Adrenal gland (tissue), 12 donors: ENCODE results near the gene CUL7. TPM values are rescaled to one million over a fixed set of nuclear protein-coding genes. Genes with fewer than 3 reads are reported as not detected.

Source experiments
- DNase-seq, 7 donors: peaks; one replicate each; pipeline ENCODE4 v3.0.0-alpha.2; 2019 to 2020
- H3K27ac ChIP-seq, 5 donors: fragments of 200-600 bp; sonication (generic) in 4 of 5; 1 replicate in 3 of 5; 2 replicates in 2 of 5; pipeline versions ENCODE4 v1.5.1 to v1.8.0; 2016 to 2020; ENCODE audit warnings: mild to moderate bottlenecking in 1 of 5
- H3K27me3 ChIP-seq: fragments of 200-600 bp; 2 replicates; pipeline ENCODE4 v1.8.0; 2021
- H3K36me3 ChIP-seq, 2 donors: fragments of 200-600 bp; replicated peaks in 1 of 2; 1 replicate in 1 of 2; 2 replicates in 1 of 2; pipeline versions ENCODE4 v1.5.1 to v1.8.0; 2018 to 2022
- H3K4me1 ChIP-seq, 2 donors: fragments of 200-600 bp; replicated peaks in 1 of 2; 1 replicate in 1 of 2; 2 replicates in 1 of 2; pipeline versions ENCODE4 v1.5.1 to v1.8.0; 2018 to 2021
- H3K4me3 ChIP-seq, 4 donors: fragments of 200-600 bp; sonication (generic) in 3 of 4; one replicate each; pipeline ENCODE4 v1.5.1; 2016 to 2018
- H3K9me3 ChIP-seq, 3 donors: fragments of 200-600 bp; sonication (generic) in 1 of 3; replicated peaks in 1 of 3; 1 replicate in 2 of 3; 2 replicates in 1 of 3; pipeline versions ENCODE4 v1.5.1 to v1.8.0; 2016 to 2021
- POLR2A ChIP-seq, 2 donors: fragments of 450-650 bp; IDR thresholded peaks; one replicate each; pipeline ENCODE4 v1.6.1; 2017; ENCODE audit warnings: antibody characterized with exemption in 2 of 2, mild to moderate bottlenecking in 2 of 2, moderate library complexity in 1 of 2
- WGBS, 4 donors: extraction: QIAGEN DNeasy Blood & Tissue Kit in 2 of 4; methylation state at CpG; one replicate each; pipeline versions ENCODE4 v1.1.5 to v1.1.7; 2013 to 2017; 5-methylcytosine and 5-hydroxymethylcytosine counted together
- intact Hi-C, 2 donors: fragments of 100-400 bp; cut with DNase I; formaldehyde crosslinking; loops; one replicate each; pipeline versions ENCODE4 v1.14.1 to v1.15.0; 2022 to 2023
- polyA plus RNA-seq, 3 donors: library from polyadenylated mRNA; stranded (reverse); fragments of 200-250 nt in 2 of 3; fragments of 350-450 nt in 1 of 3; fragmentation: Illumina TruSeq in 1 of 3; extraction: RNeasy Lipid Tissue Mini Kit (QIAGEN cat#74804) in 1 of 3; gene quantifications; one replicate each; pipeline ENCODE4 v1.2.3, GENCODE V29; 2013 to 2014
- total RNA-seq, 9 donors: library from RNA; depleted of rRNA in 4 of 9; stranded (reverse); fragments of >200 nt in 4 of 9; fragments of 120-200 nt in 1 of 9; fragmentation: NEBNext Ultra II Directional in 1 of 9; extraction: Animal tissue kit (Norgen Biotek cat#: 25700) in 1 of 9; gene quantifications; one replicate each; pipeline versions ENCODE4 v1.1.0 to v1.2.4, GENCODE V29; 2013 to 2023
- TF ChIP-seq, protein P1 (sequence below), 6 experiments: fragments of 450-650 bp in 4 of 6; fragments of 200-600 bp in 2 of 6; sonication (generic) in 1 of 6; IDR thresholded peaks; 1 replicate in 5 of 6; 2 replicates in 1 of 6; pipeline versions ENCODE4 v1.5.1 to v1.8.0; 2016 to 2021; ENCODE audit warnings: antibody characterized with exemption in 6 of 6, mild to moderate bottlenecking in 2 of 6, moderate library complexity in 1 of 6
- donor health status: healthy with polysubstance abuse.
- donor health status: Bipolar disorder and iron deficiency.
- donor health status: DM: yes; HTN: yes; CAD: no.
- donor health status: DM: no; HTN: no; CAD: no.
- donor health status: DM: no; HTN: no; CAD: no.
- donor health status: DM: yes; HTN: yes; CAD: no.

The CUL7 gene
- total and polyA plus RNA-seq, 12 donors, result 12.0 to 52.5 (median 32.7) TPM

DNA sequence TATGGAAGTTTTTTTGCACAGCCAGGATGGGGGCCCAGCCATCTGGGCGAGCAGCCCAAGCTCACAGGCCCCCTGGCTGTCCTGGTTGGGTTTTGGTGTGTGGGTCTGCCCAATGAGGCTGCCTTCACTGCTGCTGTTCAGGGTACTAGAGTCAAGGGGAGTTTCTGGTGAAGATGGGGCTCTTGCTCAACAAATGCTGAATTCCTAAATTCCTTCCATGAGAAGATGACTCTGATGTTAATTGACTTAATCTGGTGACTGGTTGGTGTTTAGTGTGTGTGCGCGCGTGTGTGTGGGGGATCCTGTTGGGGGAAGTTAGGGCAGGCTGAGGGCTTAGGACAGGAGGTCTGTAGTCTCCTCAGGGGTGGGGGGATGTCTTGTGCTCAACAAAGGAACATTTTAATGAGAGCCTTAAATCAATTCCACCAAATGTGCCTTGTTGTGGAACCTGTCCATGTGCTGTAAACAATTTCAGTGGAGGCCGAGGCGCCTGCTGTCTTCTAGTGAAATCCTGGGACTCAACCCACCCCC is 24.4 kb upstream of the CUL7 start:
- WGBS, 4 donors, result 81 to 89% (median 88%) methylated on average over 6 of the region's 6 CpGs
- Histone ChIP-seq H3K4me3 (no peak overlapping the region), H3K27ac (no peak overlapping the region), H3K27me3 (no peaks in the 10 kb centered on the region), H3K9me3 (no peaks in the 10 kb centered on the region), H3K36me3 (peaks cover 0 to 2% of the 10 kb centered on the region in 2 donors), H3K4me1 (peaks cover 0 to 4% of the 10 kb centered on the region in 2 donors)
- no peak for DNase-seq
- intact Hi-C loops, result no loop called here
- TF ChIP-seq POLR2A (IDR thresholded peaks at IDR 0.05), result no peak
- TF ChIP-seq, protein P1, sequence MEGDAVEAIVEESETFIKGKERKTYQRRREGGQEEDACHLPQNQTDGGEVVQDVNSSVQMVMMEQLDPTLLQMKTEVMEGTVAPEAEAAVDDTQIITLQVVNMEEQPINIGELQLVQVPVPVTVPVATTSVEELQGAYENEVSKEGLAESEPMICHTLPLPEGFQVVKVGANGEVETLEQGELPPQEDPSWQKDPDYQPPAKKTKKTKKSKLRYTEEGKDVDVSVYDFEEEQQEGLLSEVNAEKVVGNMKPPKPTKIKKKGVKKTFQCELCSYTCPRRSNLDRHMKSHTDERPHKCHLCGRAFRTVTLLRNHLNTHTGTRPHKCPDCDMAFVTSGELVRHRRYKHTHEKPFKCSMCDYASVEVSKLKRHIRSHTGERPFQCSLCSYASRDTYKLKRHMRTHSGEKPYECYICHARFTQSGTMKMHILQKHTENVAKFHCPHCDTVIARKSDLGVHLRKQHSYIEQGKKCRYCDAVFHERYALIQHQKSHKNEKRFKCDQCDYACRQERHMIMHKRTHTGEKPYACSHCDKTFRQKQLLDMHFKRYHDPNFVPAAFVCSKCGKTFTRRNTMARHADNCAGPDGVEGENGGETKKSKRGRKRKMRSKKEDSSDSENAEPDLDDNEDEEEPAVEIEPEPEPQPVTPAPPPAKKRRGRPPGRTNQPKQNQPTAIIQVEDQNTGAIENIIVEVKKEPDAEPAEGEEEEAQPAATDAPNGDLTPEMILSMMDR (IDR thresholded peaks at IDR 0.05), result no peak

DNA sequence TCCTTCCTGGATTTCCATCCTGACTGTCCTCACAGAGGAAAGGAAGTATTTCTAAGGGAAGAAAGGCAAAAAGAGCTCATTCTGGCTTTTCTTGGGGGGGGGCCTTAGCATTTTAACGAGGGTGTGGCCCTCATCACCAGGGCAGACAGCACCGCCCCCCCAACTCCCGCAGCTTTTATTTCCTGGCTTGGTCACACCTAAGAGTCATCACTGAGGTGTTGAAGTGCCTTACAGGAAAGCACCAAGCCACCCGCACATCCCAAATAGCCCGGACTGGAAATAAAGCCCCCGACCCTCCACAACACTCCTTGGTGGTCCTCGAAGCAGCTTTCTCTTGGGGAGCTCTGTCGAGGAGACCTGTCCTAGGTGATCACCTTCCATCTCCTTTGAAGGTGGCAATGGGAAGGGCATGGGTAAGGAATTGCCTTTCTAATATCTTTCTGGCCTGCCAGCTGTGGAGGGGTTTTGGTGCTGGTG is 23.7 kb upstream of the CUL7 start:
- H3K36me3 ChIP-seq, result peaks cover 0 to 8% of the 10 kb centered on the region in 2 donors
- H3K9me3 ChIP-seq, result no peaks in the 10 kb centered on the region
- H3K4me1 ChIP-seq, result peaks cover 0 to 4% of the 10 kb centered on the region in 2 donors
- H3K4me3 ChIP-seq, result peak overlapping the region in 1 of 4 donors; percentile 60
- no peak for TF ChIP-seq POLR2A (IDR thresholded peaks at IDR 0.05)
- TF ChIP-seq, protein P1 (IDR thresholded peaks at IDR 0.05), result no peak
- H3K27me3 ChIP-seq, result no peaks in the 10 kb centered on the region
- WGBS, 4 donors, result 41 to 55% (median 47%) methylated on average over 6 to 8 of the region's 8 CpGs
- intact Hi-C loops, result no loop called here
- H3K27ac ChIP-seq, result no peak overlapping the region
- no peak for DNase-seq

DNA sequence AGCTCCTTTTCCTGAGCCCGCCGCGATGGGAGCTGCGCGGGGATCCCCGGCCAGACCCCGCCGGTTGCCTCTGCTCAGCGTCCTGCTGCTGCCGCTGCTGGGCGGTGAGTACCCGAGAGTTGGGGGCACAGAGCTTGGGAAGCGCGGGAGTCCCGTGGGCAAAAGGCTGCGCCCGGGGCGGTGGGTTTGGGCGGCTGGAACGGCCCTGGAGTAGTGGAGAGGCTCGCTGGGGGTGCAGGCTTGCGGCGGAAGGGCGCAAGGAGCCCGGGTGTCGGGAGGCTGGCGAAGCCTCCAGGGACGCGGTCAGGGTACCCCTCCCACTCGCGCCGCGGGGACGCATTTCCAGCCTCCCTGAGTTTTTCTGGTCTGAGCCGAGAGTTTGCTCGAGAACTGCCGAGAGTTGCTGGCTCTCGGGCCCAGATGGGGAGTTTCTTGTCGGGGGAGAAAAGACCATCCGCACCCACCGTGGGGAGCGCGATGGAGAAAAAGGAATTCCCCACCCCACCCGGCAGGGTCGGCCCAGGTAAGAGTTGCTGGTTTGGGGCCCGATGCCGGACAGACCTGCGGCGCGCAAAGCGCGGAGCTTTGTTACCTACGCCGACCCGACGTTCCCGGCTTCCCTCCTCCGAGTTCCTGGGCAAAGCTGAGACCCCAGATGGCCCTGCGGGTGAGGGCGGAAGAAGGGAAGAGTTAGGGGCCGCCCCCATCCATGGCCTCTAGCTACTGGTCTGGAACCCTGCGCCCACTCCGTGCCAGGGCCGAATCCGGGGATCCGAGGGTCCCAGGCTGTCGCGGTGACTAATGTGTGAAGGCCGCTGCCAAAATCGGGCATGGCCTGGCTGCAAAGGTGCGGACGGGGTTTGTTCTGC is 23.0 kb upstream of the CUL7 start:
- WGBS, 4 donors, result 1 to 2% (median 1%) methylated on average over 26 to 72 of the region's 72 CpGs
- no peak for DNase-seq
- intact Hi-C loops, result no loop called here
- TF ChIP-seq, protein P1 (IDR thresholded peaks at IDR 0.05), result no peak
- TF ChIP-seq POLR2A (IDR thresholded peaks at IDR 0.05), result no peak
- H3K36me3 ChIP-seq, result peaks cover 0 to 14% of the 10 kb centered on the region in 2 donors
- no peaks in the 10 kb centered on the region for H3K9me3 ChIP-seq
- peaks cover 0 to 4% of the 10 kb centered on the region in 2 donors for H3K4me1 ChIP-seq
- peak overlapping the region in 2 of 5 donors; percentile 26 to 29 for H3K27ac ChIP-seq
- no peaks in the 10 kb centered on the region for H3K27me3 ChIP-seq
- peak overlapping the region in 2 of 4 donors; percentile 5 to 60 for H3K4me3 ChIP-seq

DNA sequence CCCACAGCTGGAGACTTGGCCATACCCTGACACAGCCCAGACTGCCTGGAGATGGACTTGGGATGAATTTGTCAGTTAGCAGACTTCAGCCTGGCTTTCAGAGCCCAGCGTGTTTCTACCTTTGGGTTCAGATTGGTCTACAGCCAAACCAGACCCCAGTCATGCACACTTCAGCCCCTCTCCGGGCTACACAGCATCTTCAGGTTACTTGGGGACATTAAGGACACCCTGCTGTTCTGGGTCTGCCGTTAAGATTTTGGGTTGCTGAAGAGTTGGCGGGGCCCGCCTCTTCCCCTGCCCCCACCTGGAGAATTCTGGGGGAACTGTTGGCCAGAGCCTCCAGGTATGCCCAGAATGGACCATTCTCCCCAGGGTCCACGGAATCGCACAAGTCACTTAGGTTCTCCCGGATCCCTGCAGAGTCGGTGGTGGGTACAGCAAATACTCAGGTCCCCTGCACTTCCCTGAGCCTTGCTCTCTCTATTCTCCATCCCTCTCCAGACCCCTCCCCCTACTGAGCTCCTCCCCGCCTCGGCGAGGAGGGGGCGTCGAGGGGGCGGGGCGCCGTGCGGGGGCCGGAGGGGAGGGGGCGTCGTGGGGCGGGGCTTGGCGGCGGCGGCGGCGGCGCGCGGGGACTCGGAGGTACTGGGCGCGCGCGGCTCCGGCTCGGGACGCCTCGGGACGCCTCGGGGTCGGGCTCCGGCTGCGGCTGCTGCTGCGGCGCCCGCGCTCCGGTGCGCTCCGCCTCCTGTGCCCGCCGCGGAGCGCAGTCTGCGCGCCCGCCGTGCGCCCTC is 22.2 kb upstream of the CUL7 start, which contains the start of gene PTK7:
PTK7 (plus strand) TSS at position 645 of the 794 bp plus-strand sequence. CDS start 175 bp downstream, outside the sequence.
- Histone ChIP-seq H3K4me3 (peak within 1 kb of the TSS in 2 of 4 donors; percentile 5 to 60), H3K9me3 (no peaks in the 10 kb centered on the region), H3K27ac (peak within 1 kb of the TSS in 2 of 5 donors; percentile 26 to 29), H3K4me1 (peaks cover 0 to 4% of the 10 kb centered on the region in 2 donors), H3K27me3 (no peaks in the 10 kb centered on the region), H3K36me3 (peaks cover 0 to 14% of the 10 kb centered on the region in 2 donors)
- WGBS, 4 donors, result 4 to 42% (median 7%) methylated on average over 4 to 60 of the region's 60 CpGs
- intact Hi-C loops, result no loop called here
- peak in 2 of 7 donors; percentile 29 to 55 for DNase-seq
- TF ChIP-seq, protein P1 (IDR thresholded peaks at IDR 0.05), result no peak
- TF ChIP-seq POLR2A (IDR thresholded peaks at IDR 0.05), result no peak
